Heart left ventricle (tissue), 16 donors: ENCODE data around the gene TAGLN2. TPM values are rescaled to one million over a fixed set of nuclear protein-coding genes. Genes with fewer than 3 reads are reported as not detected.
"Not testable (repeated sequence)": the region's sequence is repeated elsewhere in the genome, so short reads cannot be mapped to it uniquely, and the experiment has no call there.

ENCODE experiments used
- ATAC-seq, 4 donors: fragments of 200-7000 bp; cut with Tn5 transposase; one replicate each; pipeline ENCODE4 v1.9.1; 2020 to 2022; ENCODE audit warnings: moderate library complexity in 4 of 4, mild to moderate bottlenecking in 3 of 4, moderate number of reproducible peaks in 1 of 4
- DNase-seq, 5 donors: peaks; one replicate each; pipeline ENCODE4 v3.0.0-alpha.2; 2020
- H3K27ac ChIP-seq, 12 donors: fragments of 200-600 bp; sonication (generic) in 4 of 12; one replicate each; pipeline versions ENCODE4 v1.5.0 to v1.8.0; 2016 to 2022; ENCODE audit warnings: mild to moderate bottlenecking in 2 of 12
- H3K27me3 ChIP-seq, 9 donors: fragments of 200-600 bp; sonication (generic) in 2 of 9; one replicate each; pipeline versions ENCODE4 v1.5.1 to v1.8.0; 2016 to 2022; ENCODE audit warnings: mild to moderate bottlenecking in 3 of 9
- H3K36me3 ChIP-seq, 9 donors: fragments of 200-600 bp; sonication (generic) in 2 of 9; one replicate each; pipeline versions ENCODE4 v1.5.0 to v1.8.0; 2018 to 2022; ENCODE audit warnings: mild to moderate bottlenecking in 2 of 9
- H3K4me1 ChIP-seq, 12 donors: fragments of 200-600 bp; sonication (generic) in 4 of 12; one replicate each; pipeline versions ENCODE4 v1.5.0 to v1.8.0; 2016 to 2022; ENCODE audit warnings: mild to moderate bottlenecking in 3 of 12
- H3K4me3 ChIP-seq, 12 donors: fragments of 200-600 bp; sonication (generic) in 4 of 12; one replicate each; pipeline versions ENCODE4 v1.5.0 to v1.8.0; 2017 to 2022; ENCODE audit warnings: mild to moderate bottlenecking in 9 of 12, moderate library complexity in 4 of 12
- H3K9me3 ChIP-seq, 12 donors: fragments of 200-600 bp; sonication (generic) in 4 of 12; one replicate each; pipeline versions ENCODE4 v1.5.0 to v1.8.0; 2016 to 2022; ENCODE audit warnings: mild to moderate bottlenecking in 1 of 12
- POLR2A ChIP-seq, 2 donors: fragments of 450-650 bp; IDR thresholded peaks; one replicate each; pipeline ENCODE4 v1.6.1; 2017; ENCODE audit warnings: antibody characterized with exemption in 2 of 2, mild to moderate bottlenecking in 2 of 2, moderate library complexity in 2 of 2
- WGBS, 4 donors: extraction: QIAGEN DNeasy Blood & Tissue Kit in 2 of 4; methylation state at CpG; one replicate each; pipeline versions ENCODE4 v1.1.5 to v1.1.7; 2013 to 2018; 5-methylcytosine and 5-hydroxymethylcytosine counted together
- intact Hi-C, 10 donors: fragments of 100-400 bp; cut with DNase I; formaldehyde crosslinking; loops; one replicate each; pipeline versions ENCODE4 v1.11.1 to v1.14.2; 2022
- polyA plus RNA-seq, 2 donors: library from polyadenylated mRNA; stranded (reverse); fragments of 200-250 nt; gene quantifications; one replicate each; pipeline ENCODE4 v1.2.3, GENCODE V29; 2013
- total RNA-seq, 9 donors: library from RNA; depleted of rRNA in 2 of 9; stranded (reverse); fragments of >200 nt in 2 of 9; fragmentation: NEBNext Ultra II Directional in 3 of 9; extraction: Animal tissue kit (Norgen Biotek cat#: 25700) in 3 of 9; gene quantifications; one replicate each; pipeline versions ENCODE4 v1.1.0 to v1.2.4, GENCODE V29; 2016 to 2023
- TF ChIP-seq, protein P1 (sequence below), 12 donors: fragments of 200-600 bp; sonication (generic) in 4 of 12; IDR thresholded peaks; one replicate each; pipeline versions ENCODE4 v1.5.0 to v1.8.0; 2018 to 2022; ENCODE audit warnings: antibody characterized with exemption in 12 of 12, mild to moderate bottlenecking in 5 of 12
- donor health status: ischemic (EF 13 %, LVEDD 7.1; RV severe dilation, severe dysfunction).
- donor health status: healthy with polysubstance abuse.
- donor health status: DM: no; HTN: yes; CAD: no.
- donor health status: DM: no; HTN: no; CAD: no.
- donor health status: ischemic (EF 25% LVEDD 6.9; RV normal size, moderate dysfunction).
- donor health status: ischemic (EF 25% LVEDD 5.7; RV mildly dilated, moderate dysfunction).
- donor health status: healthy.
- donor health status: DM: yes; HTN: yes; CAD: no.
- donor health status: ischemic (EF 35%, LVEDD 5.7; RV mildly dilated, moderate dysfunction).
- donor health status: nonischemic (EF 11% LVEDD 7.7; RV severe dilation, severe dysfunction).
- donor health status: DM: yes; HTN: yes; CAD: no.
- donor health status: PGD.
- donor health status: ischemic (EF 29% LVEDD 5.4; RV normal size, mild dysfunction).
- donor health status: nonischemic (EF 23%, LVEDD 6.1; RV moderate dilation, normal function).

Gene TAGLN2
- total and polyA plus RNA-seq, 11 donors: 84.3 to 246 (median 131) TPM

DNA sequence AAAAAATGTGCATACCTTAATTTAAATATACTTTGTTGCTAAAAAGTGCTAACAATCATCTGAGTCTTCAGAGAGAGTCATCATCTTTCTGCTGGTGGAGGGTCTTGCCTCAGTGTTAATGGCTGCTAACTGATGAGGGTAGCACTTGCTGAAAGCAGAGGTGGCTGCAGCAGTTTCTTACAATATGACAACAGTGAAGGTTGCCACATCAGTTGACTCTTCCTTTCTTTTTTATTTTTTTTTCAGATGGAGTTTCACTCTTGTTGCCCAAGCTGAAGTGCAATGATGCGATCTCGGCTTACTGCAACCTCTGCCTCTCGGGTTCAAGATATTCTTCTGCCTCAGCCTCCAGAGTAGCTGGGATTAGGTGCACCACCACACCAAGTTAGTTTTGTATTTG, 22.8 kb downstream of the TAGLN2 start:
- WGBS, 4 donors: 89 to 98% (median 97%) methylated on average over 3 of the region's 3 CpGs
- DNase-seq (no peak), ATAC-seq (no peak)
- no peaks in the 10 kb centered on the region for H3K36me3 ChIP-seq
- no peaks in the 10 kb centered on the region for H3K27me3 ChIP-seq
- H3K4me3 ChIP-seq: no peak overlapping the region
- no peak overlapping the region for H3K27ac ChIP-seq
- H3K9me3 ChIP-seq: peaks cover 0 to 7% (median 0%) of the 10 kb centered on the region in 12 donors
- TF ChIP-seq POLR2A (IDR thresholded peaks at IDR 0.05): no peak
- TF ChIP-seq, protein P1, sequence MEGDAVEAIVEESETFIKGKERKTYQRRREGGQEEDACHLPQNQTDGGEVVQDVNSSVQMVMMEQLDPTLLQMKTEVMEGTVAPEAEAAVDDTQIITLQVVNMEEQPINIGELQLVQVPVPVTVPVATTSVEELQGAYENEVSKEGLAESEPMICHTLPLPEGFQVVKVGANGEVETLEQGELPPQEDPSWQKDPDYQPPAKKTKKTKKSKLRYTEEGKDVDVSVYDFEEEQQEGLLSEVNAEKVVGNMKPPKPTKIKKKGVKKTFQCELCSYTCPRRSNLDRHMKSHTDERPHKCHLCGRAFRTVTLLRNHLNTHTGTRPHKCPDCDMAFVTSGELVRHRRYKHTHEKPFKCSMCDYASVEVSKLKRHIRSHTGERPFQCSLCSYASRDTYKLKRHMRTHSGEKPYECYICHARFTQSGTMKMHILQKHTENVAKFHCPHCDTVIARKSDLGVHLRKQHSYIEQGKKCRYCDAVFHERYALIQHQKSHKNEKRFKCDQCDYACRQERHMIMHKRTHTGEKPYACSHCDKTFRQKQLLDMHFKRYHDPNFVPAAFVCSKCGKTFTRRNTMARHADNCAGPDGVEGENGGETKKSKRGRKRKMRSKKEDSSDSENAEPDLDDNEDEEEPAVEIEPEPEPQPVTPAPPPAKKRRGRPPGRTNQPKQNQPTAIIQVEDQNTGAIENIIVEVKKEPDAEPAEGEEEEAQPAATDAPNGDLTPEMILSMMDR (IDR thresholded peaks at IDR 0.05): no peak
- intact Hi-C loops: no loop called here
- H3K4me1 ChIP-seq: peaks cover 0 to 24% (median 11%) of the 10 kb centered on the region in 12 donors

DNA sequence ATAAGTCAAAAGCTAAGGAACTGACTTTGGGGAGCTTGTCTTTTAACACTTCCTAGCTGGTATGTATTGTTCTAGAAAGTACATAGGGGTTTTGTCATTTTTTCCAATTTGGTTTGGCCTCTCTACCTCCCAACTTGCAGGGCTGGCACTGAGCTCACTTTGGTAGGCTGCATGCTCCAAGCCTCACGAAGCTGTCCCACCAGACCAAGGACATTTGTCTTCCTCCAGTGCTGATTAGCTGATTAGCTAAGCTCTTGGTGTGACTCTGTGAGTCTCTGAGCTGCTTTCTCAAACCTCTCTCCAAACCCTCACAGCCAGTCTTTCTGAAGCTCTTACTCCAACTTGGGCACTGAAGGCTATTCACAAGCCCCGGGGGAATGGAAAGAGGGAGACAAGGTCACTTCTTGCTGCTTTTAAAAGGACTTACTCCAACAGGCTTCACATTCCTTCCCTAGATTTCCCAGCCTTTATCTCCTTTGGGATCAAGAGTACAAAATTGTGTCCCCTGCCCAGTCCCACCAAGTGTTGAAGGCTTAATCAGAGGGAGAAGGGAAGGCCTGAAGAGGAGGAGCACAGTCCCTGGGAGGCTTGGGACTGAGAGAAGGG, 24.4 kb downstream of the TAGLN2 start:
- ATAC-seq (peak in 1 of 4 donors; percentile 16), DNase-seq (no peak)
- no peaks in the 10 kb centered on the region for H3K27me3 ChIP-seq
- H3K36me3 ChIP-seq: no peaks in the 10 kb centered on the region
- H3K27ac ChIP-seq: peak overlapping the region in 3 of 12 donors; percentile 22 to 30 (median 29)
- no peak overlapping the region for H3K4me3 ChIP-seq
- H3K4me1 ChIP-seq: peaks cover 0 to 41% (median 16%) of the 10 kb centered on the region in 12 donors
- intact Hi-C loops: no loop called here
- TF ChIP-seq, protein P1 (IDR thresholded peaks at IDR 0.05): no peak
- no peak for TF ChIP-seq POLR2A (IDR thresholded peaks at IDR 0.05)
- WGBS, 4 donors: 67 to 85% (median 75%) methylated on average over 2 of the region's 2 CpGs
- peaks cover 0 to 7% (median 0%) of the 10 kb centered on the region in 12 donors for H3K9me3 ChIP-seq

DNA sequence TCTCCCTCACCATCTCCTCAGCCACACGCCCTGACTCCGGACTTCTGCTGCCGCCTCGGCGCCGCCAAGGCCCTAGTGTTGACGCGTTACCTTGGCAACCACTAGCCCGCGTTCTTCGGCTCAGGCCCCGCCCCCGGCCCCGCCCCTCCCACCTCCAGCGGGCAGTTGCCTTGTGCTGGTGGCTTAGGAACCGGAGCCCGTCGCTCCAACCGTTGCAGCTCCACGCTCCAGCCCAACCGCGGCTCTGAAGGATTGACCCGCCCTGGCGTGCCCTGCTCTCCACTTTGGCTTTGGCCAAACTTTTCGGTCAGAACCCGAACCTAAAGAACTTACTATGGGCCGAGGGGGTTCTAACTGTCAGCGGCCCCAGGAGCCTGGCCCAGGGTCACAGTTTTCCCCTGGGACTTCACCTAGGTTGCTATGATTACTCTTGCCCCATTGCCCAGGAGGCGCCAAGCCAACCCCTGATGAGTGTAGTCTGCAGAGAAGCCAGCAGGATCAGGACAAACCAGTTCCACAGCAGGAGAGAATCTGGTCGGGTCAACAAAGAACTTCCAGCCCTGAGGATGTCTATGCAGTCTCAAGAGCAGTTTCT, 25.1 kb downstream of the TAGLN2 start, which contains the start of gene CFAP45:
TSS of gene CFAP45 (minus strand) at position 80 of the 595 bp plus-strand sequence. CDS start at position 13, 67 bp downstream.
- Histone ChIP-seq H3K27ac (peak within 1 kb of the TSS in 6 of 12 donors; percentile 2 to 44 (median 16)), H3K4me1 (peaks cover 0 to 48% (median 21%) of the 10 kb centered on the region in 12 donors), H3K36me3 (no peaks in the 10 kb centered on the region), H3K9me3 (peaks cover 0 to 7% (median 0%) of the 10 kb centered on the region in 12 donors), H3K4me3 (no peak within 1 kb of the TSS), H3K27me3 (no peaks in the 10 kb centered on the region)
- intact Hi-C loops: no loop called here
- 18 to 24% (median 23%) methylated on average over 24 to 30 of the region's 30 CpGs for WGBS, 4 donors
- DNase-seq (peak; percentile 81 to 87 (median 85)), ATAC-seq (peak; percentile 81 to 94 (median 88))
- TF ChIP-seq, protein P1 (IDR thresholded peaks at IDR 0.05): no peak
- TF ChIP-seq POLR2A (IDR thresholded peaks at IDR 0.05): no peak

DNA sequence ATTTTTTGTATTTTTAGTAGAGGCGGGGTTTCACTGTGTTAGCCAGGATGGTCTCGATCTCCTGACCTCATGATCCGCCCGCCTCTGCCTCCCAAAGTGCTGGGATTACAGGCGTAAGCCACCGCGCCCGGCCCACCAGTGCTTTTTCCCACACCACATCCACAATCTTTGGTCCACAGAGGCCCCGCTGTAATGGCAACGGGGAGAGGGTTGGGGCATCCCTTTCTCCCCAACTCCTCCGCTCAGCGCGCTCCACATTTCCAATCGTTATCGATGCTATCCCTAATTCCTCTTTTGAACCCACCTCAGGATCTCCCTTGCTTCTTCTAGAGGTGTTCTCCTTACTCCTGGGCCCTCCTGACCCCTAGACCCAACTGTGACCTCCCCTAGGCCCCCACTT, 25.7 kb downstream of the TAGLN2 start:
- not testable (repeated sequence) for H3K27me3 ChIP-seq, H3K9me3 ChIP-seq, ATAC-seq, H3K36me3 ChIP-seq, H3K4me3 ChIP-seq, DNase-seq
- 85 to 92% (median 92%) methylated on average over 12 to 15 of the region's 15 CpGs for whole genome bisulfite sequencing, 4 donors
- Histone ChIP-seq H3K27ac (peak overlapping the region in 2 of 12 donors; percentile 2 to 44), H3K4me1 (peaks cover 0 to 48% (median 21%) of the 10 kb centered on the region in 12 donors)
- intact Hi-C loops: loop anchor here in 1 of 10 donors (10.0 kb wide), 1 partner anchor 735 kb away; no protein-coding TSS in a partner anchor
